ENCODE measurements around the gene MRPS6.
A peak's percentile ranks its signal among the peaks of the same experiment; 100 is the strongest.

Gene MRPS6

DNA sequence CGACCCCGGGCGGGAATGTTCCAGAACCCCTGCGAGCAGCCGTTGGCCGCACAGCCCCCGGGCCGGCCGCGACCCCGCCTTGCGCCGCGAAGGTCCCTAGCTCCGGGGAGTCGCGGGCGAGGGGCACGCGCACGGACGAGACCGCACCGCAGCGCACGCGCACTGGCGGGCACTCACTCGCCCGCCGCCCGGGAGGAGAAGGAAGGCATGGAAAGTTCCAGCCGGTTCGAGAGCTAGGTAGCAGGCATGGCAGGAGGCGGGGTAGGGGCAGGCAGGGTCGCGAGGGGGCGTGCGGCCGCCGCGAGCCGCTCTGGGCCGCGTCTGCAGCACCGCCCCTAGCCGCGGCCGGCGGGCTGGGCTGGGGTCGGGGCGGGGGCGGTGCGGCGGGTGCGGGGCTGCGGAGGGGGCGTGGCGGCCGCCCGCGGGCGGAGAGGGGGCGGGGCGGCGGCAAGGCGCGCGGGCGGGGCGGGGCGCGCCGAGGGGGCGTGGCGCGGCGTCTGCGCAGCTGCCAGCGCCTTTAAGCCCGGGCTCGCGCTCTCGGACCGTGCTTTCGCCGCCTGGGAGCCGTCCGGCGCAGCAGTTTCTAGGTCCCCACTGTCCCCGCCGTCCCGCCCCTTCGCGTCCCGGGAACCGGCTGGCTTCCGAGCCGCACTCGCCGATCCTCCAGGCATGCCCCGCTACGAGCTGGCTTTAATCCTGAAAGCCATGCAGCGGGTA lies at the start of gene MRPS6, which contains the start of gene SLC5A3:
Gene MRPS6, plus strand, starts transcription at position 547 of the 717 bp plus-strand sequence. Its CDS starts 123 bp downstream, at position 670.
Gene SLC5A3, plus strand, starts transcription at position 547 of the 717 bp plus-strand sequence. CDS start 21,621 bp downstream, outside the sequence.
- peak in 57 of 58 donors; percentile 23 to 87 (median 73) for DNase-seq

- DNase-seq = no peak
Observed at GRCh38 chr21:34023691-34024373, 49.5 kb upstream of the MRPS6 start.

DNA sequence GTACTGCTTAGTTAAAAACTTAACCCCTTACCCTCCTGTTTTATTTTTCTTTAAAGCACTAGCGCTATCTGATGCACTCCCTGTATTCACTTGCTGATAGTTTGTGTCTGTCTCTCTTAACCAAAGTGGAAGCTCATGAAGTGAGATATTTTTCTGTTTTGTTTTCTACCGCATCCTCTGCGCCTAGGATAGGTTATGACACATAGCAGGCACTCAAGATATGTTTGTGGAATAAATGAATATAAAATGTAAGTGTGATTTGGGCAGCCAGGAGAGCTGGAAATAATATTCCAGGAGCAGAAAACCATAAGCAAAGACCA lies 49.0 kb upstream of the MRPS6 start:
- no peak for DNase-seq

- DNase-seq = no peak
Observed at GRCh38 chr21:34027721-34028461, 45.5 kb upstream of the MRPS6 start.

DNA sequence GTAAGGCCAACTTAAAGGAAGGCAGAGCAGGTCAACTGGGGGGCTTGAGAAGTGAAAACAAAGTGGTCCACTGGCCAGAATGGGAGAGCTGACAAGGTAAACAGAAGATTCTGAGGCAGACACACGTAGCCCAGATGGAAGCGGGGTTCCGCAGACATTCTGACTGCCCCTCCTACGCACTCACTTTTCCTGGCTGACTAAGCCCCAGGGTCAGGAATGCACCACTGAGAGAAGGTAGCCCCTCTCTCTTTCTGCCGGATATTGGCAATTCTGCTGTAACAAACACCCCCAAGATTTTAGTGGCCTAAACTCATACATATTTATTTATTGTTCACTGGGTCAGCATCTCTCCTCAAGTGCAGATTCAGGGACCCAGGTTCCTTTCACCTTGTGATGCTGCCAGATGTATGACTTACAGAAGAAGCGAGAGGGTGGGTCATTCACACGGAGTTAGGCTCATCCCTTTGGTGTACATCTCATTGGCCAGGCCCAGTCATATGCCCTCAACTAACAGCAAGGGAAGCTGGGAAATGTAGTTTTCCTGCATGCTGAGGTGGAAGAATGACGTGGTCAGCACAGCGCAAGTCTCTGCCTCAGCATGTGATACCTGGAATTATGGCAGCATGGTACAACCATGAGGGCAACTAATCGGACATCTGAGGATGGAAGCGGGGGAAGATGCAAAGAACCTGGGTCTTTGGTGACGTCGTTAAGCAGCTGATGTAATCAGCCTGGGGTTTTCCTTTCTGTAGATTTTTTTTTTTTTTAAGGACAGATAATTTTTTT lies 43.4 kb upstream of the MRPS6 start:
- DNase-seq = peak in 36 of 58 donors; percentile 1 to 59 (median 17)

DNA sequence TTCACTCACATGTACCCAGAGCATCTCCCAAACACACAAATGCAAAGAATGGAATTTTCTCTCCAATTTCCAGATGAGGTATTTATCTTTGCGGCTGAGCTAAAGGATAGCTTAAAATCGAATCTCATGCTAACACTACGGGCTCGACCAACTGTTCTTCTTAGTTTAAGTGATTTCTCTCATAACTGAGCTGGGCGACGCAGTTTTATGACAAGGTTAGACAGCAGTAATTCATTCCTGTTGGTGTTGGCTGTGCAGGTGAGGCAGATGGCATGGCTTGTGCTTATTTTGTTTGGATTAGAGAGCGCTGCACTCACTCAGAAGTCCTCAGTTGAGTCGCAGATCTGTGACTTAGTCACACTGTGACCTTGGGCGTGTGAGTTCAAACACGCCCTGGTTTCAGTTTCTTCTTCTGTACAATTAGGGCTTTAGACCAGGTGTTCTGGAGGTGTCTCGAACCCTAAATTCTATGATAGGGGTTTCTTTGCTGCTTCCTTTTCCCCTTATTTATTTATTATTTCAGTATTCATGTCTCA lies 41.5 kb upstream of the MRPS6 start:
- DNase-seq = no peak

GRCh38 chr21:34034369-34035014 lies 38.9 kb upstream of the MRPS6 start:
- DNase-seq = no peak

DNA sequence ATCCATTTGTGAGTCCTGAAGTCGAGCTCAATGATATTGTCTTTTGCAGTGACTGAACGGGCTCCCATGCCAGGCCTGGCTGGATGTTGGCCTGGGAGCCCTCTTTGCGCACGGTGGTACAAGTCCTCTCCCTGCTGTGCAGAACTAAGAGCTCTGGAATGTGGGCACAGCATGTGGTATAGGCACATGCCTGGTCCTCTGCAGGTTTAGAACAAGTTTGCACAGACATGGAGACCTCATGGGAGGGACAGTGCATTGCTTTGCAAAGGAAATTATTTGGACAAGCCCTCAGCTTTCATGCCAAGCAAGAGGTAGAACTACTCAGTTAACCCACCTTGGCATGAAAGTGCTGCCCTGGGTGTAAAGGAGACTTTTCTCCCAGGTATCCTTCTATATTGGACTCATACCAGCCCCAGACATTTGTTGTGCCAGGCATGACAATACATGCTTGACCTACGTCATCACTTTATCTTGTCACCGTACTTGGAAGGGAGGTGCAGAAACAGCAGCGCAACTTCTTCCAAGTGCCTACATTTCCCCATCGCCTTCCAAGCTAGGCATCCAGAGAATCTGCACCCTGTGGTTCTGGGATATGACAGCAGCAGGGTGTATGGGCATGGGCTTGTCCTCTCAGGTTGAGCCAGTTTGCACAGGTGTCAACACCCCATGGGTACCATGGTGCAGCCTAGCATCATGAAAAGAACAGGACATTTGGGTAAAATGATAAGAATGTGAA lies 37.6 kb upstream of the MRPS6 start:
- no peak for DNase-seq

DNA sequence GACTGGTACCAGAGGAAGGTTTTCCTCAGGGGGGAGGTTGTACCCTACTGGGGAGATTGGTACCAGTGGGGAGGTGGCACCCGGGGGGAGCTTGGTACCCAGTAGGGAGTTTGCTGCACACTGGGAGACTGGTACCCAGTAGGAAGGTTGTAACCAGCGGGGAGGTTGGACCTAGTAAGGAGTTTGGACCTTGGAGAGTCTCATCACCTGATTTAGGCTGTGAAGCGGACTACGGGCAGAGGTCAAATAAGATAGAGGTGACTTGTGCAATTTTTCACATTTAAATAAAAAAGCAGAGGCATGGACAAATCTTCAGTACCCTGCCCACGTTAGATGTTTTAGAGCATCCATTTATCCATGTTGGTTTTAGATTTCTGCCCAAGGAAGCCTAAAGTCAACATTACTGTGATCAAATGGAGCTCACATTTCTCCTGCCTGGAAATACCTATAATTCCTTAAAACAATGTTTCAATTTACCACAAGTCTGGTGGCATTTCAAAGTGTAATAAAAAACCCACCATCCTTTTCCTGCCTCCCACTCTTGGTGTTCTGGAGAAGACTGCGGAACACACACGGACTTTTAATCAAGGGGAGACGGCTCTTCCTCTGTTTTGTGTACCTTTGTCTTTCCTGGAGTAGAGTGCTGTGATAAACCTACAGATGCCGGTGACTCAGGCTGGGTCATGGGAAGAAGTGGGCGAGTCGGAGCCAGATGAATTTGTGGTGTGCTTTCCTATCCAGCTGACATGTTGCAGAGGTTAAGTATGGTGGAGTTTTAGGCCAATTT lies 36.2 kb upstream of the MRPS6 start:
- DNase-seq = no peak

DNA sequence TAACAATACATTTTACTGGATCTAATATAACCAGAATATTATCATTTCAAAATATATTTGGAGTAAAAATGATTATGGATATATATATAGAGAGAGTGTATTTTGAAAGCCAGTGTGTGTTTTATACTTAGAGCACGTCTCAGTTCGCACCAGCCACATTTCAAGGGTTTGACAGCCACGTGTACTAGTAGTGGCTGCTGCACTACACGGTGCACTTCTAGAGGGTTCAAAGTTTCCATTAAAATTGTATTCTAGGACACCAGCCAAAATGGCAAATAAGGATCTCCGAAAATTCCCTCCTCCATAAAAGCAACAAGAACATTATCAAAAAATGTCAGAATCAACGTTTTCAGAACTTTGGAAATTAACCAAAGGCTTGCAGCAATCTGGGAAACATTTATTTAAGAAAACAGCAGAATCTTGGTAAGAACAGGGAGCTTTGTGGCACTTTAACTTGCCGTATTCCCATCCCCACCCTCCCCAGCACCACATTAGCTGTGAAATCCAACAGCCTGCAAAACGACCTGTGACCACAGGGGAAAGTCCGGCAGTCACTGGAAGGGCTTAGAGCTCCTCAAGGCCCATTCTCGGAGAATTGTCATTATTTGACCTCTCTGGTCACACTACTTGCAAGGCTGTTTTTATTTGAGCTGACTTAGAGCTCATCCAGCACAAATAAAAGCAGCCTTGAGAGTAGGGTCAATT lies 33.5 kb upstream of the MRPS6 start:
- no peak for DNase-seq

DNA sequence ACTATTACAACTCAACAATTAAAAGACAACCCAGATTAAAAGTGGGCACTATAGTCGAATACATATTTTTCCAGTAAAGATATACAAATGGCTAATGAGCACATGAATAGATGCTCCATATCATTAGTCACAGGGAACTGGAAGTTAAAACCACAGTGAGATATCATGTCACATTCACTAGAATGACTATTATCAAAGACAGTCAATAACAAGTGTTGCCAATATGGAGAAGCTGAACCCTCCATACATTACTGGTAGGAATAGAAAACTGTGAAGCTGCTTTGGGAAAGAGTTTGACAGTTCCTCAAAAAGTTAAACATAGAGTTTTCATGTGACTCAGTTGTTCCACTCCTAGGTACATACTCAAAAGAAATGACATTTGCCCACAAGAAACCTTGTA lies 30.6 kb upstream of the MRPS6 start:
- no peak for DNase-seq

DNA sequence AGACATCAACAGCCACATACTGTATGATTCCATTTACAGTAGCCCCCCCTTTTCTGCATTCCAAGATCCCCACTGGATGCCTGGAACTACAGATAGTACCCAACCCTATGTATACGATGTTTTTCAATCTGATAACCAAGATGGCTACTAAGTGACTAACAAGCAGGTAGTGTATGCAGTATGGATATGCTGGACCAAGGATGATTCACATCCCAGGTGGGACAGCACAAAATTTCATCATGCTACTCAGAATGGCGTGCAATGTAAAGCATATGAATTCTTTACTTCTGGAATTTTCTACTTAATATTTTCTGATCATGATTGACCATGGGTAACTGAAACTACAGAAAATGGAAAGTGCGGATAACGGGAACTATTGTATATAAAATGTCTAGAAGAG lies 30.0 kb upstream of the MRPS6 start:
- DNase-seq = no peak

DNA sequence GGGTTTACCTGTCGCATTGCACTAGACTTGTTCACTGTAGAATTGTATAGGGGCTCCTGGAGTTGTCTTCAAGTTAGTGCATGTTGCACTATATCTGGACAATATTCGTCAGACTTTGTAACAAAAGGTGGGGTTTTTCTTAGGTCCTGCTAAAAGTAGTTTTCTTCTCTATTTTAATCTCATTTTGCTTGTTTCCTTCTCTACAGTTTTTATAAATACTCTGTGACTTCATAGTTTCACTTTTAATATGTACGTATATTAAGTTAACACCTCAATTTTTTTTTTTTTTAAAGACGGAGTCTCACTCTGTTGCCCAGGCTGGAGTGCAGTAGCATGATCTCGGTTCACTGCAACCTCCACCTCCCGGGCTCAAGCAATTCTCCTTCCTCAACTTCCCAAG lies 26.5 kb upstream of the MRPS6 start:
- DNase-seq = no peak

GRCh38 chr21:34047835-34048234 lies 25.5 kb upstream of the MRPS6 start:
- DNase-seq = no peak

DNA sequence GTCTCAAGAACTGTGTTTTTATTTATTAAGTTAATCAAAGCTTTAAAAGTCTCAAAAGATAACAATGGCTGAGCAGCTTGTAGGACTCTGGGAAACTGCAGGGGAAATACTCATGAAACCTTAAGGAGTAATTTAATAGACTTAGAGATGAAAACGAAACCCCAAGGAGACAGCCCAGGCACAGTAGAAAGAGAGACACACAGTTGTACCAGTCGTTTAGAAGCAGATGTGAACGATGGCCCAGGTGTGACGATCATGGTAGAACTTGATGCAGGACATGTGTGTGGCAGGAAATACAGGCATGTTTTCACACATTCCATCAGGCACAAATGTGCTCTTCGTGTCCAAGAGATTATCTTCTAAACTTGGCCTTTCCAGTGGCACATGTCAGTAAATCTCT lies 21.2 kb upstream of the MRPS6 start:
- no peak for DNase-seq

DNA sequence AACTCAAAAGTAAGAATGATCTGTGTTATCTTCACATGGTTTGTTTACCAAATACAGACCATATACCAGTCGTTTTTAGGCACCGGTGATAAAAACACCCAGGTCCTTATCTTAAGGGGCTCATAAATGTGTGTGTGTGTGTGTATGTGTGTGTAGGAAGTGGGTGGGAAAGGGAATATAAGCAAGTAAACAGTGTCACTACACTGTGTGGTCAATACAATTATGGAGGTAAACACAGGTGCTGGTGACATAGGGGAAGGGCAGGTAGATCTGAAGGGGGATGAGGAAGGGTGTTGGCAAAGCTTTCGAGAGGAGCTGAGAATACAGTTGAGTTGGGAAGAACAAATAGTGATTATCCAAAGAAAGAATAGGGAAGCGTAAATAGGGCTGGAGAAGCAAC lies 19.1 kb upstream of the MRPS6 start:
- no peak for DNase-seq

DNA sequence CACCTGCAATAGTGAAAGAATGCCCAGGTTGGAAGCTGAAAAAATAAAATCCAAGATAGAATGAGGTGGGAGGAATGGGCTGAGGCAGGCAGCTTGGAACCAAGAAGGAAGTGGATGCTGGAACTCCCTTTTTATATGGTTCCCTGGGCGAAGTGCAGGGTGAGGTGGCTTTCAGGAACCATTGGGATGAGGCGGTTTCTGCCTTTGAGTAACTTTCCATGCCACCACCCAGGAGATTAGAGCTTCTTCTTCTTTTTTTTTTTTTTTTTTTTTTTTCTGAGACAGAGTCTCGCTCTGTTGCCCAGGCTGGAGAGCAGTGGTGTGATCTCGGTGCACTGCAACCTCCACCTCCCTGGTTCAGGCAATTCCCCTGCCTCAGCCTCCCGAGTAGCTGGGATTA lies 17.8 kb upstream of the MRPS6 start:
- DNase-seq = no peak

DNA sequence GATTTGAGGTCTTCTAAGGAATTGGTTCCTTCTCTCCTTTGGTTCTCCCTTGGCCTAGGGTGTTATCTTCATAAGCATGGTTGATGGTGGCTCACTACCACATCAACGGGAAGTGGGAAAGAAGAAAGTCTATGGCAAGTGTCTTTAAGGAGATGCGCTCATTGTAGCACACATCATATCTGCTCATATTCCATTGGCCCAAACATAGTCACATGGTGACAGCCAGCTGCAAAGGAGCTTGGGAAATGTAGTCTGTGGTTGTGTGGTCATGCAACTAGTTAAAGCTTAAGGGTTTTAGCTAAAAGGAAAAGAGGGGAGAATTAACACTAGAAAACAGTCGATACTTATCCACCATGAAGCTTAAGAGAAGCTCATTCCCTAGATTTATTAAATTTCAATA lies 11.4 kb upstream of the MRPS6 start:
- no peak for DNase-seq

- DNase-seq = no peak
Observed at GRCh38 chr21:34065027-34065426, 8.4 kb upstream of the MRPS6 start.

Data from anterior cingulate cortex (tissue), 58 donors.